GM13977 (cell line): ENCODE data around the gene PTPMT1.

Experiments used
- DNase-seq: peaks from one replicate; pipeline ENCODE4 v3.0.0; 2012; ENCODE audit warnings: low spot score
- in situ Hi-C: fragments of 300-500 bp; cut with MboI; formaldehyde crosslinking; loops from one replicate; pipeline ENCODE4 v1.12.0; 2022; ENCODE audit warnings: low sequenced_read_pairs, low pct_unique_long_range_greater_than_20kb, mixed read lengths, inconsistent platforms; ENCODE audit not compliant: unreplicated experiment
- TF ChIP-seq, protein P1 (sequence below): IDR thresholded peaks from 2 replicates; pipeline ENCODE4 v1.5.1; 2012; ENCODE audit warnings: mild to moderate bottlenecking, control low read depth; ENCODE audit not compliant: insufficient read depth; ENCODE audit errors: extremely low read depth, missing control alignments

PTPMT1 gene

DNA sequence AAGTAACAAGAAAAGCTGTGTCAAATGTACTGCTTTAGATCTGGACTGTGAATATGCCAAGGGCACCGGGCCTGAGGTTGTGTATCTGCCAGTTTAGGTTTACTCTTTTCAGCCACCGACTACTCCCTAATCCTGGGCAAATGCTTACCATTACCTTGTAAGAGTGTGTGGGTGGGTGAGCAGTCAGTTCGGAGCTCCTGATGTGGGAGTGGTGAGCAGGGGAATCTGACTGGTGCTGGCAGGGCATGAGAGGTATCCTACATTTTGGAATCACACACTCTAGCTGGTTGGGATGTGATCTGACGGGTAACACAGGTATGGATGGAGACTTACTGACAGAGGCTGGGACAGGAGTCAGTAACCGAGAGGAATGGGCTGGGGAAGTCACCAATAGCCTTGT, 18.4 kb downstream of the PTPMT1 start:
- no peak for DNase-seq
- in situ Hi-C loops: no loop called here
- TF ChIP-seq, protein P1, sequence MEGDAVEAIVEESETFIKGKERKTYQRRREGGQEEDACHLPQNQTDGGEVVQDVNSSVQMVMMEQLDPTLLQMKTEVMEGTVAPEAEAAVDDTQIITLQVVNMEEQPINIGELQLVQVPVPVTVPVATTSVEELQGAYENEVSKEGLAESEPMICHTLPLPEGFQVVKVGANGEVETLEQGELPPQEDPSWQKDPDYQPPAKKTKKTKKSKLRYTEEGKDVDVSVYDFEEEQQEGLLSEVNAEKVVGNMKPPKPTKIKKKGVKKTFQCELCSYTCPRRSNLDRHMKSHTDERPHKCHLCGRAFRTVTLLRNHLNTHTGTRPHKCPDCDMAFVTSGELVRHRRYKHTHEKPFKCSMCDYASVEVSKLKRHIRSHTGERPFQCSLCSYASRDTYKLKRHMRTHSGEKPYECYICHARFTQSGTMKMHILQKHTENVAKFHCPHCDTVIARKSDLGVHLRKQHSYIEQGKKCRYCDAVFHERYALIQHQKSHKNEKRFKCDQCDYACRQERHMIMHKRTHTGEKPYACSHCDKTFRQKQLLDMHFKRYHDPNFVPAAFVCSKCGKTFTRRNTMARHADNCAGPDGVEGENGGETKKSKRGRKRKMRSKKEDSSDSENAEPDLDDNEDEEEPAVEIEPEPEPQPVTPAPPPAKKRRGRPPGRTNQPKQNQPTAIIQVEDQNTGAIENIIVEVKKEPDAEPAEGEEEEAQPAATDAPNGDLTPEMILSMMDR: no peak

- no peak for DNase-seq
- TF ChIP-seq, protein P1: no peak
- in situ Hi-C loops: no loop called here
Measured at GRCh38 chr11:47586098-47586855, 20.9 kb downstream of the PTPMT1 start, which contains the start of gene FAM180B. Gene FAM180B (plus strand): TSS chr11:47586678. CDS start chr11:47586769, 91 bp downstream.

DNA sequence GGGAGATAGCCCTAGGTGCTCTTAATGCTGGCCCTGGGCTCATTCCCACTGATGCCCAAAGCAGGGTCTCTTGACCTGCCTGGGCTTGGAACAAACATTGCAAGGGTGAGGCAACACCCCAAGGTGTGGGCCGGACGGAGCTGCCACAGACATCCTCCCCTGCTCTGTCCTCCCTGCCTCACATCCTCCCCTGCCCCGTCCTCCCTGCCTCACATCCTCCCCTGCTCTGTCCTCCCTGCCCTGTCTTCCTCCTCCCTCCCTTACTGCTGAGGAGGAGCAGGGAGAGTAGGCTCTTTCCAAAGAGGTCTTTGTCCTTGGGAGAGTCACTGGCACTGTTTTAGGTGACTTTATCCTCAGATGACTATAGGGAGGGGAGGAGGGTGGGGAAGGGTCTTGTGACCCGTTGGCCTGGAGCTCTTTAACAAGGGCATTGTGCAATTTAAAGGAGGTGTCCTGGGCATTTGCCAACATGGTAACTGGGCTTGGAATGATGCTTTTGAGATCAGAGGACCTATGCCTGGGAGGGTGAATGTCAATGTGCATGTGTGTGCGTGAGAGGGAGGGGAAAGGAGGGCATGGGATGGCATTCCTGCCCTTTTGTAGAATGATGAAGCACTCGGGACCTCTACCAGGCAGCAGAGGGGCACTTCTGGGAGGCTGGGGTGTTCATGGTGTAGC, 21.8 kb downstream of the PTPMT1 start:
- no peak for DNase-seq
- in situ Hi-C loops: no loop called here
- TF ChIP-seq, protein P1: no peak

GRCh38 chr11:47587723-47588326, 22.4 kb downstream of the PTPMT1 start:
- DNase-seq: no peak
- in situ Hi-C loops: no loop called here
- TF ChIP-seq, protein P1: no peak

- in situ Hi-C loops: no loop called here
- DNase-seq: no peak
- TF ChIP-seq, protein P1: no peak
Measured at GRCh38 chr11:47589118-47589517, 23.7 kb downstream of the PTPMT1 start.

GRCh38 chr11:47589584-47589976, 24.2 kb downstream of the PTPMT1 start:
- no peak for DNase-seq
- in situ Hi-C loops: no loop called here

More at GRCh38 chr11:47589584-47589976, 24.2 kb downstream of the PTPMT1 start:
- TF ChIP-seq, protein P1: no peak
